Activated T-helper 17 cell treated with anti-CD3 and anti-CD28 coated beads, Interleukin-2, amount 50 U/mL, for 72 hours (primary cell): ENCODE measurements around the gene GMNN. TPM values are rescaled to one million over a fixed set of nuclear protein-coding genes. Genes with fewer than 3 reads are reported as not detected.

Source experiments
- total RNA-seq, 2 donors: library from RNA; stranded (reverse); gene quantifications; one replicate each; pipeline ENCODE4 v1.2.3, GENCODE V29; 2022

GMNN gene
- total RNA-seq, 2 donors from 2014 or later = 61.3 to 80.4 TPM

Other genes with a start within 250 kb of the GMNN start
- under 1 TPM; 0.66 to 0.76 TPM for gene KIAA0319, start 128.7 kb upstream of the GMNN start, total RNA-seq
- 10 to 100 TPM; 51.6 to 55.3 TPM for gene TDP2, start 108.0 kb upstream of the GMNN start, total RNA-seq
- gene ACOT13, start 107.9 kb upstream of the GMNN start, total RNA-seq = 10 to 100 TPM; 19.2 to 23.5 TPM
- 100 to 1,000 TPM; 106 to 185 TPM for gene C6orf62, start 55.8 kb upstream of the GMNN start, total RNA-seq
- gene ARMH2, start 24.0 kb downstream of the GMNN start, total RNA-seq = under 1 TPM; 0.43 to 0.45 TPM
- 100 to 1,000 TPM in 1 of 2 donors, 10 to 100 TPM in 1; 47.5 to 113 TPM for gene RIPOR2, start 161.0 kb downstream of the GMNN start, total RNA-seq